NT2/D1 (cell line): ENCODE data around the gene RDH5.

ENCODE experiments used
- SUZ12 ChIP-seq: IDR thresholded peaks from 2 replicates; pipeline ENCODE4 v1.6.1; 2011; ENCODE audit not compliant: insufficient read length, insufficient read depth; ENCODE audit errors: extremely low read depth
- YY1 ChIP-seq: IDR thresholded peaks from 2 replicates; pipeline ENCODE4 v1.6.1; 2011; ENCODE audit not compliant: insufficient read length, insufficient read depth
- ZNF274 ChIP-seq: IDR thresholded peaks from 2 replicates; pipeline ENCODE4 v1.6.1; 2011; ENCODE audit warnings: mild to moderate bottlenecking, low read depth, low read length

DNA sequence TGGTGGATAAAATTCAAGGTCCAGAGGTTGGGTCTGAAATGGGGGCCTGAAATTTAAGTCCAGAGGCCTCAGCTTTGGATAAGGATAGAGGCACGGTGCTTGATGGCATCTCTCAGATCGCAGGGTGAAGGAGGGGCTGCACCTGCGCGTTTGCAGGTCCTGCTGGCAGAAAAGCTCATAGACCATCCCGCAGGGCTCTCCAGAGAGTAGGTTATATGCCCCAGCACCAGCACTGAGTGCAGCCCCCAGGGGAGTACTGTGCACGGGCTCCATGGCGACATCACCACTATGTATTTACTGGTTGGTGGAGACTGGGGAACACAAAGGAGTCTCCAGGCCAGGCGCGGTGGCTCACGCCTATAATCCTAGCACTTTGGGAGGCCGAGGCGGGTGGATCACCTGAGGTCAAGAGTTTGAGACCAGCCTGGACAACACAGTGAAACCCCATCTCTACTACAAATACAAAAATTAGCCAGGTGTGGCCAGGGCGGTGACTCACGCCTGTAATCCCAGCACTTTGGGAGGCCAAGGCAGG, 12.9 kb downstream of the RDH5 start:
- TF ChIP-seq YY1 (no peak), ZNF274 (no peak), SUZ12 (no peak)
